SK-N-SH treated with all-trans-retinoic acid at 6 μM for 48 hours (cell line): ENCODE data around the gene MVK.

Experiments
- ATAC-seq: fragments of 200-7000 bp; cut with Tn5 transposase; 3 replicates; pipeline ENCODE4 v1.9.1; 2020; ENCODE audit warnings: mild to moderate bottlenecking, moderate library complexity
- ARNTL ChIP-seq: fragments of 450-650 bp; formaldehyde crosslinking; IDR thresholded peaks from 2 replicates; pipeline ENCODE4 v1.5.0; 2020; ENCODE audit warnings: low read depth, mild to moderate bottlenecking, moderate library complexity, borderline replicate concordance
- CREB5 ChIP-seq: fragments of 250-450 bp; sonication (Bioruptor Pico); IDR thresholded peaks from 2 replicates; pipeline ENCODE4 v1.5.1; 2020; ENCODE audit warnings: low read depth, mild to moderate bottlenecking, moderate library complexity
- CSDC2 ChIP-seq: fragments of 250-450 bp; sonication (Bioruptor Pico); IDR thresholded peaks from 2 replicates; pipeline ENCODE4 v1.5.0; 2020; ENCODE audit warnings: mild to moderate bottlenecking, moderate library complexity
- CSRNP3 ChIP-seq: fragments of 250-450 bp; sonication (Bioruptor Pico); IDR thresholded peaks from 2 replicates; pipeline ENCODE4 v1.5.1; 2021; ENCODE audit warnings: mild to moderate bottlenecking, moderate library complexity
- ESRRG ChIP-seq: fragments of 250-450 bp; sonication (Bioruptor Pico); IDR thresholded peaks from 2 replicates; pipeline ENCODE4 v1.6.1; 2021; ENCODE audit warnings: mild to moderate bottlenecking
- GLIS3 ChIP-seq: fragments of 250-450 bp; sonication (Bioruptor Pico); IDR thresholded peaks from 2 replicates; pipeline ENCODE4 v1.5.0; 2020; ENCODE audit warnings: mild to moderate bottlenecking, moderate library complexity
- OSR1 ChIP-seq: fragments of 250-450 bp; sonication (Bioruptor Pico); IDR thresholded peaks from 2 replicates; pipeline ENCODE4 v1.8.0; 2022; ENCODE audit warnings: moderate library complexity, mild to moderate bottlenecking, inconsistent platforms
- PATZ1 ChIP-seq: fragments of 250-450 bp; sonication (Bioruptor Pico); IDR thresholded peaks from 2 replicates; pipeline ENCODE4 v1.8.0; 2020; ENCODE audit warnings: mild to moderate bottlenecking, moderate library complexity, borderline replicate concordance
- POU6F1 ChIP-seq: fragments of 250-450 bp; sonication (Bioruptor Pico); IDR thresholded peaks from 2 replicates; pipeline ENCODE4 v1.8.0; 2021; ENCODE audit warnings: low read depth, mild to moderate bottlenecking, moderate library complexity, borderline replicate concordance
- PPARA ChIP-seq: fragments of 250-450 bp; sonication (Bioruptor Pico); IDR thresholded peaks from 2 replicates; pipeline ENCODE4 v1.5.0; 2020; ENCODE audit warnings: mild to moderate bottlenecking, borderline replicate concordance
- SNAI2 ChIP-seq: fragments of 250-450 bp; sonication (Bioruptor Pico); IDR thresholded peaks from 2 replicates; pipeline ENCODE4 v1.5.0; 2020; ENCODE audit warnings: mild to moderate bottlenecking, moderate library complexity
- TSHZ2 ChIP-seq: fragments of 250-450 bp; sonication (Bioruptor Pico); IDR thresholded peaks from 2 replicates; pipeline ENCODE4 v1.5.0; 2020; ENCODE audit warnings: mild to moderate bottlenecking, moderate library complexity
- ZC3H10 ChIP-seq: fragments of 250-450 bp; sonication (Bioruptor Pico); IDR thresholded peaks from 2 replicates; pipeline ENCODE4 v1.5.1; 2021; ENCODE audit warnings: mild to moderate bottlenecking, moderate library complexity
- ZFP3 ChIP-seq: fragments of 250-450 bp; sonication (Bioruptor Pico); IDR thresholded peaks from 2 replicates; pipeline ENCODE4 v1.5.0; 2020; ENCODE audit warnings: mild to moderate bottlenecking, moderate library complexity
- ZFP30 ChIP-seq: fragments of 450-650 bp; formaldehyde crosslinking; IDR thresholded peaks from 2 replicates; pipeline ENCODE4 v1.5.0; 2022; ENCODE audit warnings: mild to moderate bottlenecking, moderate library complexity
- ZNF565 ChIP-seq: fragments of 450-650 bp; formaldehyde crosslinking; conservative IDR thresholded peaks from 2 replicates; pipeline ENCODE4 v1.5.0; 2020; ENCODE audit warnings: low read depth, mild to moderate bottlenecking, moderate library complexity
- ZNF70 ChIP-seq: fragments of 450-650 bp; formaldehyde crosslinking; IDR thresholded peaks from 2 replicates; pipeline ENCODE4 v1.5.0; 2020; ENCODE audit warnings: mild to moderate bottlenecking, moderate library complexity
- ZNF8 ChIP-seq: fragments of 450-650 bp; formaldehyde crosslinking; IDR thresholded peaks from 2 replicates; pipeline ENCODE4 v1.5.0; 2020; ENCODE audit warnings: mild to moderate bottlenecking, moderate library complexity

The MVK gene

GRCh38 chr12:109551108-109551507 lies 22.5 kb upstream of the MVK start (continued):
- TF ChIP-seq CSDC2 (CRISPR knock-in tag) (no peak), ZFP3 (CRISPR knock-in tag) (no peak), ZNF8 (CRISPR knock-in tag) (no peak)

GRCh38 chr12:109552971-109553370 lies 20.6 kb upstream of the MVK start:
- ATAC-seq = no peak
- TF ChIP-seq SNAI2 (CRISPR knock-in tag) (no peak), GLIS3 (CRISPR knock-in tag) (no peak), POU6F1 (no peak), ZFP30 (CRISPR knock-in tag) (no peak), OSR1 (CRISPR knock-in tag) (no peak), ARNTL (CRISPR knock-in tag) (no peak), PATZ1 (CRISPR knock-in tag) (no peak), CSRNP3 (CRISPR knock-in tag) (no peak), PPARA (no peak), TSHZ2 (CRISPR knock-in tag) (no peak), ZNF70 (CRISPR knock-in tag) (no peak), CREB5 (CRISPR knock-in tag) (no peak), ZNF8 (CRISPR knock-in tag) (no peak), ZNF565 (CRISPR knock-in tag) (no peak), ZFP3 (CRISPR knock-in tag) (no peak), ESRRG (no peak)

- no peak for ATAC-seq
Measured at GRCh38 chr12:109553483-109553882, 20.1 kb upstream of the MVK start.

GRCh38 chr12:109553906-109554500 lies 19.6 kb upstream of the MVK start:
- TF ChIP-seq ZFP30 (CRISPR knock-in tag) (no peak), ZNF565 (CRISPR knock-in tag) (no peak)
- ATAC-seq = no peak

More at GRCh38 chr12:109553483-109553882, 20.1 kb upstream of the MVK start:
- no peak for TF ChIP-seq SNAI2 (CRISPR knock-in tag)
- no peak for TF ChIP-seq ZFP30 (CRISPR knock-in tag)
- no peak for TF ChIP-seq ZC3H10 (CRISPR knock-in tag)
- no peak for TF ChIP-seq ESRRG
- TF ChIP-seq ZFP3 (CRISPR knock-in tag) = no peak
